HEK293 (cell line): Measurements from ENCODE around the gene IQCF6.

ENCODE experiments used
- BCL11A ChIP-seq: fragments of 450-650 bp; formaldehyde crosslinking; IDR thresholded peaks from 2 replicates; pipeline ENCODE4 v1.5.1; 2016; ENCODE audit warnings: low read depth, missing biosample characterization, missing genetic modification characterization
- BCL11B ChIP-seq: fragments of 450-650 bp; formaldehyde crosslinking; IDR thresholded peaks from 2 replicates; pipeline ENCODE4 v1.5.1; 2016; ENCODE audit warnings: low read depth, missing biosample characterization, missing genetic modification characterization
- GLIS1 ChIP-seq: fragments of 450-650 bp; formaldehyde crosslinking; IDR thresholded peaks from 2 replicates; pipeline ENCODE4 v1.5.1; 2016; ENCODE audit warnings: missing biosample characterization, missing genetic modification characterization
- PRDM10 ChIP-seq: fragments of 450-650 bp; formaldehyde crosslinking; IDR thresholded peaks from 2 replicates; pipeline ENCODE4 v1.5.1; 2016; ENCODE audit warnings: missing biosample characterization, missing genetic modification characterization
- REPIN1 ChIP-seq: fragments of 450-650 bp; formaldehyde crosslinking; IDR thresholded peaks from 2 replicates; pipeline ENCODE4 v1.5.1; 2017; ENCODE audit warnings: missing biosample characterization, missing genetic modification characterization, low read depth
- SCRT2 ChIP-seq: fragments of 450-650 bp; formaldehyde crosslinking; IDR thresholded peaks from 2 replicates; pipeline ENCODE4 v1.5.1; 2016; ENCODE audit warnings: missing biosample characterization, missing genetic modification characterization
- ZBTB11 ChIP-seq: fragments of 450-650 bp; formaldehyde crosslinking; conservative IDR thresholded peaks from 2 replicates; pipeline ENCODE4 v1.5.1; 2016; ENCODE audit warnings: low read depth, missing biosample characterization, missing genetic modification characterization
- ZBTB17 ChIP-seq: fragments of 450-650 bp; formaldehyde crosslinking; IDR thresholded peaks from 2 replicates; pipeline ENCODE4 v1.5.1; 2016; ENCODE audit warnings: missing biosample characterization, missing genetic modification characterization
- ZBTB44 ChIP-seq: fragments of 450-650 bp; IDR thresholded peaks from 2 replicates; pipeline ENCODE4 v1.5.1; 2018; ENCODE audit warnings: missing biosample characterization, mild to moderate bottlenecking, missing genetic modification characterization
- ZBTB7A ChIP-seq: fragments of 450-650 bp; formaldehyde crosslinking; IDR thresholded peaks from 2 replicates; pipeline ENCODE4 v1.5.1; 2016; ENCODE audit warnings: low read depth, missing biosample characterization, missing genetic modification characterization
- ZEB2 ChIP-seq: fragments of 450-650 bp; formaldehyde crosslinking; IDR thresholded peaks from 2 replicates; pipeline ENCODE4 v1.5.1; 2016; ENCODE audit warnings: missing biosample characterization, missing genetic modification characterization
- ZFHX2 ChIP-seq: fragments of 450-650 bp; formaldehyde crosslinking; conservative IDR thresholded peaks from 2 replicates; pipeline ENCODE4 v1.5.1; 2016; ENCODE audit warnings: missing biosample characterization, missing genetic modification characterization
- ZNF24 ChIP-seq: fragments of 450-650 bp; formaldehyde crosslinking; IDR thresholded peaks from 2 replicates; pipeline ENCODE4 v1.5.1; 2016; ENCODE audit warnings: missing biosample characterization, missing genetic modification characterization
- ZNF266 ChIP-seq: fragments of 450-650 bp; formaldehyde crosslinking; IDR thresholded peaks from 2 replicates; pipeline ENCODE4 v1.5.1; 2016; ENCODE audit warnings: missing biosample characterization, missing genetic modification characterization, low read depth
- ZNF423 ChIP-seq: fragments of 450-650 bp; formaldehyde crosslinking; IDR thresholded peaks from 2 replicates; pipeline ENCODE4 v1.5.1; 2016; ENCODE audit warnings: missing biosample characterization, missing genetic modification characterization
- ZNF426 ChIP-seq: fragments of 450-650 bp; formaldehyde crosslinking; IDR thresholded peaks from 2 replicates; pipeline ENCODE4 v1.5.1; 2017; ENCODE audit warnings: missing biosample characterization, missing genetic modification characterization, mild to moderate bottlenecking, inconsistent platforms, moderate library complexity
- ZNF560 ChIP-seq: fragments of 450-650 bp; formaldehyde crosslinking; IDR thresholded peaks from 2 replicates; pipeline ENCODE4 v1.5.1; 2017; ENCODE audit warnings: missing biosample characterization, missing genetic modification characterization, borderline replicate concordance
- ZNF639 ChIP-seq: fragments of 450-650 bp; formaldehyde crosslinking; IDR thresholded peaks from 2 replicates; pipeline ENCODE4 v1.5.1; 2016; ENCODE audit warnings: missing biosample characterization, missing genetic modification characterization
- ZNF664 ChIP-seq: fragments of 450-650 bp; formaldehyde crosslinking; IDR thresholded peaks from 2 replicates; pipeline ENCODE4 v1.5.1; 2016; ENCODE audit warnings: missing biosample characterization, missing genetic modification characterization
- ZNF792 ChIP-seq: fragments of 450-650 bp; formaldehyde crosslinking; IDR thresholded peaks from 2 replicates; pipeline ENCODE4 v1.5.1; 2016; ENCODE audit warnings: missing biosample characterization, missing genetic modification characterization
- ZSCAN23 ChIP-seq: fragments of 450-650 bp; formaldehyde crosslinking; IDR thresholded peaks from 2 replicates; pipeline ENCODE4 v1.5.1; 2016; ENCODE audit warnings: missing biosample characterization, missing genetic modification characterization

The IQCF6 gene

GRCh38 chr3:51750878-51751277 lies 28.2 kb downstream of the IQCF6 start (continued):
- TF ChIP-seq ZBTB11 (peak; percentile 67), ZBTB7A (no peak), ZSCAN23 (tag by site-specific recombination) (no peak), ZNF792 (tag by site-specific recombination) (no peak), ZBTB44 (tag by site-specific recombination) (no peak), PRDM10 (tag by site-specific recombination) (no peak), ZNF426 (peak; percentile 67), ZEB2 (no peak), ZBTB17 (no peak), ZNF24 (tag by site-specific recombination) (no peak), ZNF560 (tag by site-specific recombination) (0 out of 2 replicates have a peak, but pooled peaks have one; percentile 41), ZFHX2 (tag by site-specific recombination) (no peak), ZNF266 (tag by site-specific recombination) (peak; percentile 37; the same call in 1 of the 2 replicates), BCL11A (no peak), BCL11B (tag by site-specific recombination) (no peak), GLIS1 (no peak), ZNF664 (tag by site-specific recombination) (no peak), REPIN1 (tag by site-specific recombination) (no peak), ZNF423 (no peak), ZNF639 (tag by site-specific recombination) (no peak), SCRT2 (no peak)
